Hematopoietic multipotent progenitor cell treated with erythropoietin and hydrocortisone succinate and interleukin-3 and kit ligand, for 8 days (in vitro differentiated cells): Measurements from ENCODE around the gene GBF1.
"Not testable (repeated sequence)": the region's sequence is repeated elsewhere in the genome, so short reads cannot be mapped to it uniquely, and the experiment has no call there.

Experiments used
- DNase-seq: peaks from one replicate; pipeline ENCODE4 v3.0.0-alpha.2; 2015

The GBF1 gene, protein sequence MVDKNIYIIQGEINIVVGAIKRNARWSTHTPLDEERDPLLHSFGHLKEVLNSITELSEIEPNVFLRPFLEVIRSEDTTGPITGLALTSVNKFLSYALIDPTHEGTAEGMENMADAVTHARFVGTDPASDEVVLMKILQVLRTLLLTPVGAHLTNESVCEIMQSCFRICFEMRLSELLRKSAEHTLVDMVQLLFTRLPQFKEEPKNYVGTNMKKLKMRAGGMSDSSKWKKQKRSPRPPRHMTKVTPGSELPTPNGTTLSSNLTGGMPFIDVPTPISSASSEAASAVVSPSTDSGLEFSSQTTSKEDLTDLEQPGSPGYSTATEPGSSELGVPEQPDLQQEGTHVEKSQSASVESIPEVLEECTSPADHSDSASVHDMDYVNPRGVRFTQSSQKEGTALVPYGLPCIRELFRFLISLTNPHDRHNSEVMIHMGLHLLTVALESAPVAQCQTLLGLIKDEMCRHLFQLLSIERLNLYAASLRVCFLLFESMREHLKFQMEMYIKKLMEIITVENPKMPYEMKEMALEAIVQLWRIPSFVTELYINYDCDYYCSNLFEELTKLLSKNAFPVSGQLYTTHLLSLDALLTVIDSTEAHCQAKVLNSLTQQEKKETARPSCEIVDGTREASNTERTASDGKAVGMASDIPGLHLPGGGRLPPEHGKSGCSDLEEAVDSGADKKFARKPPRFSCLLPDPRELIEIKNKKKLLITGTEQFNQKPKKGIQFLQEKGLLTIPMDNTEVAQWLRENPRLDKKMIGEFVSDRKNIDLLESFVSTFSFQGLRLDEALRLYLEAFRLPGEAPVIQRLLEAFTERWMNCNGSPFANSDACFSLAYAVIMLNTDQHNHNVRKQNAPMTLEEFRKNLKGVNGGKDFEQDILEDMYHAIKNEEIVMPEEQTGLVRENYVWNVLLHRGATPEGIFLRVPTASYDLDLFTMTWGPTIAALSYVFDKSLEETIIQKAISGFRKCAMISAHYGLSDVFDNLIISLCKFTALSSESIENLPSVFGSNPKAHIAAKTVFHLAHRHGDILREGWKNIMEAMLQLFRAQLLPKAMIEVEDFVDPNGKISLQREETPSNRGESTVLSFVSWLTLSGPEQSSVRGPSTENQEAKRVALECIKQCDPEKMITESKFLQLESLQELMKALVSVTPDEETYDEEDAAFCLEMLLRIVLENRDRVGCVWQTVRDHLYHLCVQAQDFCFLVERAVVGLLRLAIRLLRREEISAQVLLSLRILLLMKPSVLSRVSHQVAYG (N-terminal part only)

DNA sequence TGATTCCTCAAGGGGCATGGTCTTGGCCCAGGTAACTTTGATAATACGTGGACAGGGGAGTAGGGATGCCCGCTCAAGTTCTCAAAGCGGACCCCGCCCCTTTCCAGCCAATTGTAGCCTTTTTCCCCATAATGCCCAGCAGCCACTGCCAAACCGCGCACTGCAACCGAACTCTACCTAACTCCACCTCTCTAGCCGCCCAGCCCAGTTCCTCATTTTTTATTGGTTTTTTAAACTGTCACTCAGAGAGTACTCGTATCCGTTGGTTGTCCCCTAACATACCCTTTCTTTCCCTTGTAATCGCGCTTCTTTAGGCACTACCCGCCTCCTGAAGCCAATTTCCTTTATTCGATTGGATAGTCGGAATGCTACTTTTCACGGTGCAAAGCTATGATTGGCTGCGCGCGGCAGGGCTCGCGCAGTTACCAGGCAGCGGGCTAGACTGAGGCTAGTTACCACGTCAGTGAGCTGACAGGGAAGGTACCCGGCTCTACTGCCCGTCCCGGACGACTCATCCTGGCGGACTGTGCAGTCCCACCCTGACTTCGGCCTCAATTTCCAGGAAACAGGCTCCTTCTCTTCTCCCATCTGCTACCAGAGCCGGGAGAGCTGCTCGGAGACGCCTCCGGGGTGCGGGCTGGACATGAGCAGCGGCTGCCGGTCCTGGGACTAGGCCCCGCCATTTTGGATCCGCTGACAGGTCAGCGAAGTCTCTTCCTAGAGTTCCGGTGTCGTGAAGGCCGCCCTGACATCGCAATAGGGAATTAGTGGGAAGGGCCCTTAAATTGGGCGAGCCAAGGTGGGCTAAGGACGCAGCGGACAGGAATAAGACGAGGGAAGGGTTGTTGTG is at the start of gene GBF1:
GBF1 (plus strand) TSS at position 451 of the 850 bp plus-strand sequence. CDS start 13,407 bp downstream, outside the sequence.
- peak; percentile 100 for DNase-seq

GRCh38 chr10:102196893-102197292 is 48.4 kb upstream of the GBF1 start:
- DNase-seq = no peak

- no peak for DNase-seq
Observed at GRCh38 chr10:102198027-102198426, 47.3 kb upstream of the GBF1 start.

DNA sequence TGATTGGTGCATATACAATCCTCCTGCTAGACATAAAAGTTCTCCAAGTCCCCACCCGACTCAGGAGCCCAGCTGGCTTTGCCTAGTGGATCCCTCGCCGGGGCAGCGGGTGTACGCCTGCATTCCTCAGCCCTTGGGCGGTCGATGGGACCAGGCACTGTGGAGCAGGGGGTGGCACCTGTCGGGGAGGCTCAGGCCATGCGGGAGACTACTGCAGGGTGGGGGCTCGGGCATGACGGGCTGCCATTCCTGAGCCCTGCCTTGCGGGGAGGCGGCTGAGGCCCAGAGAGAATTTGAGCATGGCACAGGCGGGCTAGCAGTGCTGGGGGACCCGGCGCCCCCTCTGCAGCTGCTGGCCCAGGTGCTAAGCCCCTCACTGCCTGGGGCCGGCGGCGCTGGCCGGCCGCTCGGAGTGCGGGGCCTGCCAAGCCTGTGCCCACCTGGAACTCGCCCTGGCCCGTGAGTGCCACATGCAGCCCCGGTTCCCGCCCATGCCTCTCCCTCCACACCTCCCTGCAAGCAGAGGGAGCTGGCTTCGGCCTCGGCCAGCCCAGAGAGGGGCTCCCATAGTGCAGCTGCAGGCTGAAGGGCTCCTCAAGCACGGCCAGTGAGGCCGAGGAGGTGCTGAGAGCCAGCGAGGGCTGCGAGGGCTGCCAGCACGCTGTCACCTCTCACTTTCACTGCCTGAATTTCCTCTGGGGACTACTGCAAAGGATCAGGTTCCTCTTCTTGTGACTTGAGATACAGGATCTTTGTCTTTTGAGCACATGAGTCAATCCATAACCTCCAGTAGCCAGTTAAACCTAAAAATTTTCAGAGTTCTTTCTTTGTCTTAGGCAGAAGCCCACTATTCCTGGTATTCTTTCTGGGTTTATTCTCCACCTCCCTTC is 44.3 kb upstream of the GBF1 start:
- no peak for DNase-seq

DNA sequence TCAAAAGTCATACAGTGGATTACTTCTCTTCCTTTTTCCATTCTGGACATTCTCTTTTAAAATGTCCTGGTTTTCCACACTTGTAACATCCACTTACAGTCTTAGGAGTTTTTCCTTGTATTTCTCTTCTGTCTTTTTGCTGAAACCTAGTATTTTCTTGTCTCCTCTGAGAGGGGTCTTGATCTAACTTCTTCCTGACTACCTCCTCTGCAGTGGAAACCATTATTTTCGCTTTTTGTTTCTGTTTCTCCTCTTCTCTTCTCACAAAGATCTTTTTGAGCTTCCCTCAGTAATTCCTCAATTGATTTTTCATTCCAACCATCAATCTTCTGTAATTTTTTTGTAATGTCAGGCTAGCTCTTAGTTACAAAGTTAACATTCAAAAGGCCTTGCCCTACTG is 42.9 kb upstream of the GBF1 start:
- no peak for DNase-seq

DNA sequence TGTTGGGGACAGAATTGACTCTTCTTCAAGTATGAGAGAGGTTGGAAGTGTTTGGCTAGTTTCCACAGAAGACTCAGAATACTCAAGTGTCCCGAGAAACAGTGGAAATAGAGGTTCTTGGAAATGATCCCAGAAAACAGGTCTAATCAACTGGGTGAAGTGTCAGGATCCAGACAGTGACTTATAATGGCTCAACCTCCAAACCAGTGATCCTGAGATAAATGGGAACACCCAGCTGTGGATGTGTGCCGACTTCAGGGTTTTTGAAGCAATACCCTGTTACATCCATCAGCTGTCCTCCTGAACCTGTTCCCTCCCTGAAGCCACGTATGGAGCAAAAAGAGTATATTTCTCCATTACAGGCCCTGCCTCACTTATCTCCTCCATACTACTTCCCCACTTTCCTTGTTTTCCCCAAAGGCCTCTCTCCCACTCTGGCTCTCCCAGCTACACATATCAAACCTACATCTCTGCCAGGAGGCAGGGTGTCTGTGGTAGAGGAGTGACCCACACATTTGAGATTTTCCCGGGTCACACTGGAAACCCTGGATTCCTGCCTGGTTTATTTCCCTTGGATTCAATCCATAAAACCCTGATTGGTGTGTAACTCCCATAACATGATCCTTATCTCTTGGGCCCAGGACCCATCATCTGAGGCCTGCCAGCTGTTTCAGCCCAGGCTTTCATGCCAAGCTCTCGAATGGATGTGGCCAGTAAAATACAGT is 36.9 kb upstream of the GBF1 start:
- DNase-seq = no peak

DNA sequence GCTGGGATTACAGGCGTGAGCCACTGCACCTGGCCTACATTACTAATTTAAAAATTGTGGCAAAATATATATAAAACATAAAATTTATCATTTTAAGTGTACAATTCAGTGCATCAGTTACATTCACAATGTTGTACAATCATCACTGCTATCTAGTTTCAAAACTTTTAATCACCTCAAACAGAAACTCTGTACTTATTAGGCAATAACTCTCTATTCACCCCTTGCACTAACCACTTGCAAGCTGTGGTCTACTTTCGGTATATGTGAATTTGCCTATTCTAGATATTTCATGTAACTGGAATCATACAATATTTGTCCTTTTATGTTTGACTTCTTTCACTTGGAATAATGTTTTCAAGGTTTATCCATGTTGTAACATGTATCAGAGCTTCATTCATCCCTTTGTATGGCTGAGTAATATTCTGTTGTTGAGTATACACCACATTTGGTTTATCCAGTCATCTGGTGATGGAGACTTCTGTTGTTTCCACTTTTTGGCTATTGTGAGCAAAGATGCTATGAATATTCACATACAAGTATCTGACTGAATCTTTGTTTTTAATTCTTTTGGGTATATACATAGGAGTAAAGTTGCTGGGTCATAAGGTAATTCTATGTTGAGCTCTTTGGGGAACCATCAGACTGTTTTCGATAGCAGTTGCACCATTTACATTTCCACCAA is 33.6 kb upstream of the GBF1 start:
- no peak for DNase-seq

GRCh38 chr10:102213599-102213998 is 31.7 kb upstream of the GBF1 start:
- DNase-seq = not testable (repeated sequence)

DNA sequence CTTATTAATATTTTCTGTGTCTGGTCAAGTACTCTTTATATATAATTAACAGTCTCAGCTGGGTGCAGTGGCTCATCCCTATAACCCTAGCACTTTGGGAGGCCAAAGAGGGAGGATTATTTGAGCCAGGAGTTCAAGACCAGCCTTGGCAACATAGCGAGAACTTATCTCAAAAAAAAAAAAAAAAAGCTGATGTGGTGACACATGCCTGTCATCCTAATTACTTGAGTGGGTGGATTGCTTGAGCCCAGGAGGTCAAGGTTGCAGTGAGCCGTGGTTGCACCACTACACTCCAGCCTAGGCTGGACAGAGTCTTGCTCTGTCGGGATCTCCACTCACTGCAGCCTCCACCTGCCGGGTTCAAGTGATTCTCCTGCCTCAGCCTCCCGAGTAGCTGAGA is 26.0 kb upstream of the GBF1 start:
- no peak for DNase-seq

GRCh38 chr10:102220612-102221011 is 24.7 kb upstream of the GBF1 start:
- DNase-seq = no peak

DNA sequence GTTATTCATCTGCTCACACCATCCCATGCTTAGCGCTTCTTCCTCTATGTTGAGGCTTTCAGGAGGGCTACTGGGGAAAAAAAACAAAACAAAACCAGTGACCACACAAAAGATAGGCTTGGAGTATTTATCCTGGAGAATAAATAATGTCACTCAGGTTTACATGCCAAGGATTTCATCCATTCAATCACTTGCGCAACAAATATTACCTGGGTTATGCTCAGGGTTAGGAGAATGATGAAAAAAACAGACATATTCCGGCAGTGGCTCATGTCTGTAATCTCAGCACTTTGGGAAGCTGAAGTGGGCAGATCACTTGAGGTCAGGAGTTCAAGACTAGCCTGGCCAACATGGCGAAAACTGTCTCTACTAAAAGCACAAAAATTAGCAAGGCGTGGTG is 22.5 kb upstream of the GBF1 start:
- DNase-seq = no peak

DNA sequence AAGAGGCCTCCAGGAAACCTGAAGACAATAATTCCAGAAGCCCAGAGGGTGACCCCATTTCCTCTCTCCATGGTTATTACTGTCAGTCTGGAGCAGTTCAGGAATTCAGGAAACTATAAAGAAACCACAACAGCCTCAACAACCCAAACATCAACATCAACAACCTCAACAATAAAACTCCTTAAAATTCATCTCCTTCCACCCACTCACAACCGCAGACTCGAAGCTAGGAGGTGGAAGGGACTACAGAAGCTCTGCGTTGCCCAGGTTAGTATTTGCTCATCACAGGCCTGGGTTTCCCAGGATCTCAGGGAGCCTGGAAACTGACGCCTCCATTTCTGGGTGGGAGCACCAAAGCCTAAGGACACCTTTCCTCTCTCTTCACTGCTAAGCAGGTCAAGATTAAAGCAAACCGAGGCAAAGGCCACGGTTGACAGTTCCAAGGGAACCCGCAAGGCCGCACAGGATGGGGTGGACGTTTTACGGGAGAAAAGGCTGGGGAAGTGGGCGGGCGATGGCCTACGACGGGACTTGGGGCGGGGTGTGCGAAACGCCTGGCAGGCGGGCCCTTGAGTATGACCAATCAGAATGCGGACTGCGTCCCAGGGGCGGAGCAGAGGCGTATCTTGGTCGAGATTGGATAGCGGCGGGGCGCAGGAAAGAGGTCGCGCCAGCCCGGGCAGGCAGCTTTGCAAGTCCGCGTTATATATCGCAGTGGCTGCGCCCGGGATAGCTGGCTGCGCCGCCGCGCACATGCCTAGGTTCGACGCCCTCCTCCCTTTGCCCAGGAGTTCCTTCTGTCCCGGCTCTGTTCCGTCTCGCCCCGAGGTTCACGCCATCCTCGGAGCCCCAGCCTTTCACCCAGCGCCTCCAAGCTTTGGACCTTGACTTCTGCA is 19.4 kb upstream of the GBF1 start, which contains the start of gene ELOVL3:
ELOVL3 (plus strand) TSS at position 654 of the 896 bp plus-strand sequence. CDS start 250 bp downstream, outside the sequence.
- peak; percentile 91 for DNase-seq

DNA sequence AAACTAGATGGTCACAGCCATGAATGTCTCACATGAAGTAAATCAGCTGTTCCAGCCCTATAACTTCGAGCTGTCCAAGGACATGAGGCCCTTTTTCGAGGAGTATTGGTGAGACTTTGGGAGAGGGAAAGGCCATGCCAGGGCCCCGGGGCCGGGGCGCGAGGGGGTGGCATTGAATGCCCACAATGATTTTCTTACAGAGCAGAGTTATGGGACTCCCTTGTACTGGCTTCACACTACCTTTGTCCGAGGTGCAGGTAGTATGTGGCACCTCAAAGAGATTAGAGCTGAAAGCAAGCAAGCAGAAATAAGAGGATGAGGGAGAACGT is 18.8 kb upstream of the GBF1 start:
- no peak for DNase-seq

- no peak for DNase-seq
Observed at GRCh38 chr10:102227050-102227449, 18.3 kb upstream of the GBF1 start.

GRCh38 chr10:102229810-102230263 is 15.5 kb upstream of the GBF1 start:
- DNase-seq = peak; percentile 81

- peak; percentile 61 for DNase-seq
Observed at GRCh38 chr10:102230264-102230860, 15.0 kb upstream of the GBF1 start.

DNA sequence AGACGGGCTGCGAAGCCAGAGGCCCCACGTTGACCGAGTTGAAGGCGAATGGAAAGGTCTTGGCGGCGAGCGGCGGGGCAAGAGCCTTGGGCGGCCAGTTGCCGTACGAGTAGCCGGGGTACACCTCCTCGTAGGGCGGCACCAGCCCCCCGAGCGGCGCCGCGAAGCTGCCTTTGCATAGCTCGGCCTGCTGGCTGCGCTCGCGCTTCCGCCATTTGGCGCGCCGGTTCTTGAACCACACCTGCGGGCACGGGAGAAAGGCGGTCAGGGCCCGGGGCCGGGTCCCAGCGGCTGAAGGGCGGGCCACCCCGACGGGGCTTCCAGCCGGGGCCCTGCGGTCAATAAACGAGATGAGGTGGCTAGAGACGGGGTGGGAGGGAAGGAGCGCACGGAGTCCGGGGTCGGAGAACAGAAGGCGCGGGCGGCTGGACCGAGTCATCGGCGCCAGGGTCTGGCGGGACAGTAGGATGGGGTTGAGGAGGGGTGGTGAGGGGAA is 14.4 kb upstream of the GBF1 start:
- peak; percentile 23 for DNase-seq
